GM12878 (cell line): ENCODE results near the gene KAZN. TPM values are rescaled to one million over a fixed set of nuclear protein-coding genes. Genes with fewer than 3 reads are reported as not detected.

Source experiments
- ATAC-seq: fragments of 200-7000 bp; cut with Tn5 transposase; 3 replicates; pipeline ENCODE4 v1.9.1; 2020; ENCODE audit warnings: mild to moderate bottlenecking, moderate library complexity
- BruUV-seq: library from RNA; stranded (reverse); fragments of 400-500 nt; replicated peaks from 2 replicates; lab custom pipeline; 2021; lab: Mats Ljungman, UMichigan
- CTCF ChIA-PET: fragments of 300-600 bp; sonication (Branson Sonifier 250); formaldehyde crosslinking; extraction: SDS; loops from one replicate; lab custom pipeline; 2021; ENCODE audit warnings: inconsistent platforms; lab: Yijun Ruan, JAX
- POLR2A ChIA-PET: fragments of 350-600 bp; formaldehyde crosslinking; extraction: SDS; loops from one replicate; lab custom pipeline; 2021; ENCODE audit warnings: inconsistent platforms; lab: Charles Lee
- RAD21 ChIA-PET: fragments of 300-600 bp; sonication (Branson Sonifier 250); formaldehyde crosslinking; loops from one replicate; lab custom pipeline; 2023; ENCODE audit warnings: antibody characterized with exemption; ENCODE audit not compliant: unreplicated experiment; lab: Charles Lee
- SMC1A ChIA-PET: fragments of 300-600 bp; sonication (Branson Sonifier 250); formaldehyde crosslinking; loops from one replicate; lab custom pipeline; 2023; ENCODE audit not compliant: unreplicated experiment, uncharacterized antibody; lab: Charles Lee
- DNase-seq: peaks from one replicate; pipeline ENCODE4 v3.0.0-alpha.2; 2011; ENCODE audit warnings: low read depth, low spot score
- FAIRE-seq: peaks from 3 replicates; lab custom pipeline; 2011; peaks lifted over from hg19 to GRCh38; lab: Jason Lieb, UNC
- H2AFZ ChIP-seq: 2 replicates; pipeline ENCODE4 v1.6.0; 2011; ENCODE audit warnings: low read depth, low read length, control low read depth; ENCODE audit not compliant: control insufficient read depth
- H3K27ac ChIP-seq: 2 replicates; pipeline ENCODE4 v1.5.1; 2011; ENCODE audit warnings: control low read depth; ENCODE audit not compliant: control insufficient read depth, insufficient read depth
- H3K27me3 ChIP-seq, 2 experiments: replicated peaks in 1 of 2; 2 replicates each; pipeline versions ENCODE4 v1.6.0 to v1.6.1; 2011; ENCODE audit warnings: low read length in 1 of 2; ENCODE audit not compliant: control insufficient read depth in 2 of 2, insufficient read depth in 2 of 2
- H3K36me3 ChIP-seq, 2 experiments: 2 replicates each; pipeline ENCODE4 v1.5.1; 2011; ENCODE audit warnings: low read length in 1 of 2; ENCODE audit not compliant: control insufficient read depth in 2 of 2, insufficient read depth in 2 of 2
- H3K4me1 ChIP-seq: 2 replicates; pipeline ENCODE4 v1.6.1; 2011; ENCODE audit warnings: mild to moderate bottlenecking, low read length, moderate library complexity, mixed read lengths; ENCODE audit not compliant: control insufficient read depth, insufficient read depth
- H3K4me2 ChIP-seq: 2 replicates; pipeline ENCODE4 v1.6.0; 2011; ENCODE audit warnings: control low read depth; ENCODE audit not compliant: control insufficient read depth, insufficient read depth
- H3K4me3 ChIP-seq: fragments of 200-600 bp; sonication (generic); 2 replicates; pipeline ENCODE4 v1.5.1; 2016
- H3K79me2 ChIP-seq: 2 replicates; pipeline ENCODE4 v1.6.0; 2011; ENCODE audit warnings: low read length; ENCODE audit not compliant: control insufficient read depth, insufficient read depth
- H3K9ac ChIP-seq: 2 replicates; pipeline ENCODE4 v1.8.0; 2011; ENCODE audit warnings: low read length, control low read depth, mixed read lengths; ENCODE audit not compliant: control insufficient read depth, insufficient read depth
- H3K9me3 ChIP-seq: replicated peaks from 3 replicates; pipeline ENCODE4 v1.5.1; 2011; ENCODE audit warnings: mild to moderate bottlenecking, low read length; ENCODE audit not compliant: control insufficient read depth, insufficient read depth
- H4K20me1 ChIP-seq: 2 replicates; pipeline ENCODE4 v1.6.0; 2011; ENCODE audit not compliant: control insufficient read depth, insufficient read depth
- BACH1 ChIP-seq: fragments of 450-650 bp; IDR thresholded peaks from 2 replicates; pipeline ENCODE4 v1.6.1; 2017; ENCODE audit warnings: mild to moderate bottlenecking, borderline replicate concordance
- CTCF ChIP-seq, 3 experiments: IDR thresholded peaks in 2 of 3; conservative IDR thresholded peaks in 1 of 3; 2 replicates each; pipeline ENCODE4 v1.5.1; 2011; ENCODE audit warnings: low read depth in 3 of 3, low read length in 3 of 3, mild to moderate bottlenecking in 3 of 3, control low read depth in 2 of 3, moderate library complexity in 2 of 3, inconsistent platforms in 1 of 3, mixed read lengths in 1 of 3; ENCODE audit not compliant: control insufficient read depth in 2 of 3, insufficient read depth in 1 of 3; ENCODE audit errors: extremely low read depth in 1 of 3
- HCFC1 ChIP-seq: fragments of 150-350 bp; IDR thresholded peaks from 2 replicates; pipeline ENCODE4 v1.6.1; 2014; ENCODE audit warnings: low read length
- HDAC2 ChIP-seq: fragments of 200-600 bp; sonication (generic); IDR thresholded peaks from 2 replicates; pipeline ENCODE4 v1.6.1; 2017
- JUND ChIP-seq: IDR thresholded peaks from 2 replicates; pipeline ENCODE4 v1.6.1; 2012; ENCODE audit warnings: low read depth, mild to moderate bottlenecking, low read length, improper control_type of control experiment, moderate library complexity
- NRF1 ChIP-seq: conservative IDR thresholded peaks from 2 replicates; pipeline ENCODE4 v1.6.1; 2011; ENCODE audit warnings: mild to moderate bottlenecking, low read depth, low read length, improper control_type of control experiment
- SKIL ChIP-seq: fragments of 450-650 bp; IDR thresholded peaks from 2 replicates; pipeline ENCODE4 v1.6.1; 2017; ENCODE audit warnings: mild to moderate bottlenecking, low read depth, inconsistent platforms; ENCODE audit not compliant: poor library complexity, severe bottlenecking
- SMC3 ChIP-seq: IDR thresholded peaks from 2 replicates; pipeline ENCODE4 v1.6.1; 2011; ENCODE audit warnings: low read length, improper control_type of control experiment, borderline replicate concordance
- SREBF2 ChIP-seq: IDR thresholded peaks from 2 replicates; pipeline ENCODE4 v1.6.1; 2012; ENCODE audit warnings: mild to moderate bottlenecking, low read length
- YY1 ChIP-seq: IDR thresholded peaks from 2 replicates; pipeline ENCODE4 v1.6.1; 2011; ENCODE audit warnings: low read depth, mild to moderate bottlenecking, low read length
- ZBED1 ChIP-seq: IDR thresholded peaks from 2 replicates; pipeline ENCODE4 v1.6.1; 2016; ENCODE audit warnings: borderline replicate concordance
- ZNF207 ChIP-seq: fragments of 450-650 bp; IDR thresholded peaks from 2 replicates; pipeline ENCODE4 v1.6.1; 2014; ENCODE audit warnings: antibody characterized with exemption, mild to moderate bottlenecking, borderline replicate concordance
- WGBS: methylation state at CpG from one replicate; pipeline ENCODE4 v1.1.6; 2016; ENCODE audit warnings: low lambda C conversion rate; ENCODE audit not compliant: insufficient replicate concordance, insufficient coverage; ENCODE audit errors: missing lambda C conversion rate; 5-methylcytosine and 5-hydroxymethylcytosine counted together
- in situ Hi-C: fragments of 300-500 bp; cut with MboI; formaldehyde crosslinking; loops from 9 replicates; pipeline ENCODE4 v1.14.3; 2018; ENCODE audit warnings: mixed read lengths
- intact Hi-C: fragments of 100-400 bp; cut with micrococcal nuclease; formaldehyde crosslinking; loops from one replicate; pipeline ENCODE4 v1.14.2; 2022; ENCODE audit not compliant: unreplicated experiment
- polyA plus RNA-seq, 11 experiments: library from polyadenylated mRNA; depleted of rRNA in 4 of 11; unstranded in 6 of 11; stranded (reverse) in 5 of 11; fragments of >200 nt; fragmentation: Nextera tagmentation in 4 of 11; fragmentation: Illumina TruSeq in 1 of 11; extraction: Ambion mirVana in 4 of 11; extraction: Trizol in 1 of 11; gene quantifications; 1 replicate in 1 of 11; 2 replicates in 10 of 11; pipeline versions ENCODE4 v1.2.1 to v1.2.3, GENCODE V29; 2011 to 2016; ENCODE audit warnings: inconsistent platforms in 2 of 11, missing spikeins in 2 of 11, low read depth in 1 of 11
- total RNA-seq, 4 experiments: library from RNA; depleted of rRNA in 3 of 4; stranded (reverse); fragments of >200 nt in 3 of 4; fragmentation: Illumina TruSeq in 1 of 4; extraction: Trizol in 1 of 4; gene quantifications; 2 replicates each; pipeline versions ENCODE4 v1.2.1 to v1.2.3, GENCODE V29; 2013 to 2021

KAZN gene
- total and polyA plus RNA-seq, 10 of the 15 experiments (the other 5 are each of a cell fraction or from before 2014, with no cell fraction given), result 0.72 to 4.0 (median 1.2) TPM

GRCh38 chr1:15099441-15100120, 501.1 kb downstream of the KAZN start:
- POLR2A ChIA-PET, result no interaction called here
- CTCF ChIA-PET, result interaction anchor here (1.0 to 2.2 kb wide), 5 partner anchors 10 to 73 kb away, joined by 3 to 9 read pairs (median 5); no protein-coding TSS in a partner anchor
- H3K4me3 ChIP-seq, result no peak overlapping the region
- RAD21 ChIA-PET, result interaction anchor here (0.6 to 1.7 kb wide), 3 partner anchors 23 to 540 kb away, joined by 3 to 4 read pairs (median 3); no protein-coding TSS in a partner anchor
- in situ Hi-C loops (no loop called here), intact Hi-C loops (loop anchor here (2.0 to 10.0 kb wide), 3 partner anchors 175 to 493 kb away; no protein-coding TSS in a partner anchor)
- no peaks in the 10 kb centered on the region for H4K20me1 ChIP-seq
- TF ChIP-seq NRF1 (no peak), BACH1 (no peak), YY1 (no peak), HCFC1 (no peak), ZBED1 (no peak), SMC3 (no peak), CTCF (IDR thresholded peaks at IDR 0.05 in 2 of 3, conservative IDR thresholded peaks at IDR 0.05 in 1 of 3; ENCODE audit: control insufficient read depth in 2 of 3, extremely low read depth in 1 of 3, insufficient read depth in 1 of 3, low read depth in 3 of 3, low read length in 3 of 3) (no peak), SREBF2 (no peak), ZNF207 (no peak), SKIL (no peak), JUND (no peak), HDAC2 (no peak)
- no peaks in the 10 kb centered on the region for H3K36me3 ChIP-seq
- H3K4me1 ChIP-seq, result no peaks in the 10 kb centered on the region; the same call in 1 of the 2 replicates
- no peak overlapping the region for H3K4me2 ChIP-seq
- H3K9me3 ChIP-seq, result no peaks in the 10 kb centered on the region; the same call in 2 of the 3 replicates
- BruUV-seq, result no TSS peak
- WGBS, result 30% methylated on average over 15 of the region's 15 CpGs
- no peak overlapping the region for H3K9ac ChIP-seq
- peaks cover 2% of the 10 kb centered on the region in 2 experiments; a peak in 2 of 4 replicates for H3K27me3 ChIP-seq
- H3K27ac ChIP-seq, result no peak overlapping the region
- SMC1A ChIA-PET, result interaction anchor here (0.6 to 1.4 kb wide), 3 partner anchors 10 to 243 kb away, joined by 3 to 4 read pairs (median 4); no protein-coding TSS in a partner anchor
- FAIRE-seq, result no peak
- DNase-seq, result no peak
- ATAC-seq, result no peak; the same call in 2 of the 3 replicates
- H2AFZ ChIP-seq, result no peak overlapping the region
- H3K79me2 ChIP-seq, result no peaks in the 10 kb centered on the region
